ENCODE measurements around the gene CRIP1.

GRCh38 chr14:105529569-105530284 lies 43.0 kb downstream of the CRIP1 start:
- TF ChIP-seq TP53 (CRISPR knock-in tag; IDR thresholded peaks at IDR 0.05), result no peak
- no peak for TF ChIP-seq CTCF (IDR thresholded peaks at IDR 0.05)
- TF ChIP-seq POLR2AphosphoS2 (conservative IDR thresholded peaks at IDR 0.05; ENCODE audit: low read length), result no peak
- no peak for TF ChIP-seq POLR2A (IDR thresholded peaks at IDR 0.05; ENCODE audit: low read length)
- TF ChIP-seq JUN (IDR thresholded peaks at IDR 0.05), result no peak
- no peak for TF ChIP-seq E2F6 (IDR thresholded peaks at IDR 0.05; ENCODE audit: borderline replicate concordance, low read depth)
- TF ChIP-seq JUNB (IDR thresholded peaks at IDR 0.05), result no peak
- no peak for TF ChIP-seq ESRRA (IDR thresholded peaks at IDR 0.05; ENCODE audit: borderline replicate concordance, low read length)
- TF ChIP-seq NR3C1 (IDR thresholded peaks at IDR 0.05), result no peak
- no peak for TF ChIP-seq BHLHE40 (IDR thresholded peaks at IDR 0.05; ENCODE audit: low read depth, low read length)
- no peak for TF ChIP-seq MAX (IDR thresholded peaks at IDR 0.05)
